Measurements from ENCODE around the gene MYOZ2.
"Not testable (repeated sequence)": the region's sequence is repeated elsewhere in the genome, so short reads cannot be mapped to it uniquely, and the experiment has no call there.

Gene MYOZ2

GRCh38 chr4:119130365-119131065, 5.1 kb upstream of the MYOZ2 start:
- DNase-seq, result no peak

- DNase-seq, result no peak
Measured at GRCh38 chr4:119131164-119131563, 4.5 kb upstream of the MYOZ2 start.

GRCh38 chr4:119132306-119132705, 3.3 kb upstream of the MYOZ2 start:
- no peak for DNase-seq

GRCh38 chr4:119136546-119136945, 914 bp downstream of the MYOZ2 start:
- DNase-seq, result no peak

- DNase-seq, result no peak
Measured at GRCh38 chr4:119138046-119138445, 2.4 kb downstream of the MYOZ2 start.

GRCh38 chr4:119139311-119139710, 3.7 kb downstream of the MYOZ2 start:
- no peak for DNase-seq

- no peak for DNase-seq
Measured at GRCh38 chr4:119139822-119140252, 4.2 kb downstream of the MYOZ2 start.

- not testable (repeated sequence) for DNase-seq
Measured at GRCh38 chr4:119141283-119141682, 5.7 kb downstream of the MYOZ2 start.

- no peak for DNase-seq
Measured at GRCh38 chr4:119142833-119143232, 7.2 kb downstream of the MYOZ2 start.

GRCh38 chr4:119143341-119143740, 7.7 kb downstream of the MYOZ2 start:
- DNase-seq, result not testable (repeated sequence)

GRCh38 chr4:119149110-119149509, 13.5 kb downstream of the MYOZ2 start:
- no peak for DNase-seq

GRCh38 chr4:119151161-119151560, 15.5 kb downstream of the MYOZ2 start:
- no peak for DNase-seq

GRCh38 chr4:119152741-119153140, 17.1 kb downstream of the MYOZ2 start:
- DNase-seq, result no peak

GRCh38 chr4:119162174-119162573, 26.5 kb downstream of the MYOZ2 start:
- no peak for DNase-seq

- DNase-seq, result no peak
Measured at GRCh38 chr4:119165767-119166166, 30.1 kb downstream of the MYOZ2 start.

- no peak for DNase-seq
Measured at GRCh38 chr4:119170195-119170594, 34.6 kb downstream of the MYOZ2 start.

GRCh38 chr4:119172223-119172622, 36.6 kb downstream of the MYOZ2 start:
- DNase-seq, result no peak

GRCh38 chr4:119173729-119174361, 38.2 kb downstream of the MYOZ2 start:
- DNase-seq, result not testable (repeated sequence)

GRCh38 chr4:119179011-119179410, 43.4 kb downstream of the MYOZ2 start:
- no peak for DNase-seq

- DNase-seq, result no peak
Measured at GRCh38 chr4:119184128-119184527, 48.5 kb downstream of the MYOZ2 start.

GRCh38 chr4:119189638-119190037, 54.0 kb downstream of the MYOZ2 start:
- no peak for DNase-seq

- DNase-seq, result no peak
Measured at GRCh38 chr4:119190354-119190753, 54.7 kb downstream of the MYOZ2 start.

- DNase-seq, result no peak
Measured at GRCh38 chr4:119191505-119191904, 55.9 kb downstream of the MYOZ2 start.

- DNase-seq, result no peak
Measured at GRCh38 chr4:119197772-119198212, 62.2 kb downstream of the MYOZ2 start.

GRCh38 chr4:119204916-119205315, 69.3 kb downstream of the MYOZ2 start:
- DNase-seq, result no peak
